SKM-1 (cell line): ENCODE results near the gene GPR68.
A peak's percentile ranks its signal among the peaks of the same experiment; 100 is the strongest.
"Not testable (repeated sequence)": the region's sequence is repeated elsewhere in the genome, so short reads cannot be mapped to it uniquely, and the experiment has no call there.

Source experiments
- DNase-seq: peaks from one replicate; lab custom pipeline; 2025; ENCODE audit not compliant: unreplicated experiment; lab: John Stamatoyannopoulos, UW

Gene GPR68

GRCh38 chr14:91230397-91231035, 14.0 kb downstream of the GPR68 start:
- no peak for DNase-seq

- DNase-seq = peak; percentile 37
These were observed 14.7 kb downstream of the GPR68 start for GRCh38 chr14:91229743-91230200.

DNA sequence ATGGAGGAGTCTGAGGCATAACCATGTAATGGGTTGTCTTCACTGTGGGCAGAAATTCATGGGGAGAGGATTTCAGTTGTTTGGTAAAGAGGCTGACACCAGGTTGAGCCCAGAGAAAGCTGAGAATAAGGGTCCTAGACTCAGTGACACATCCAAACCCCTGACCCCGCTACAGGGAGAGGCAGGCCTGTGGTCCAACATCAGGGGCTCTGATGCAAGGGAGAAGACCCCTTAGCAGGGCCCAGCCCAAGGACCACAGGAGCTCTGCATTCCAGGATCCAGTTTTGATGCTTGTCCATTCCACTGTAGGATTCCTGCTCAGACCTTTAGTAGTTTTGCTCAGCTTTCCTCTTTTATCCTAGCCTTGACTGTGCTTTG, 15.5 kb downstream of the GPR68 start:
- no peak for DNase-seq

DNA sequence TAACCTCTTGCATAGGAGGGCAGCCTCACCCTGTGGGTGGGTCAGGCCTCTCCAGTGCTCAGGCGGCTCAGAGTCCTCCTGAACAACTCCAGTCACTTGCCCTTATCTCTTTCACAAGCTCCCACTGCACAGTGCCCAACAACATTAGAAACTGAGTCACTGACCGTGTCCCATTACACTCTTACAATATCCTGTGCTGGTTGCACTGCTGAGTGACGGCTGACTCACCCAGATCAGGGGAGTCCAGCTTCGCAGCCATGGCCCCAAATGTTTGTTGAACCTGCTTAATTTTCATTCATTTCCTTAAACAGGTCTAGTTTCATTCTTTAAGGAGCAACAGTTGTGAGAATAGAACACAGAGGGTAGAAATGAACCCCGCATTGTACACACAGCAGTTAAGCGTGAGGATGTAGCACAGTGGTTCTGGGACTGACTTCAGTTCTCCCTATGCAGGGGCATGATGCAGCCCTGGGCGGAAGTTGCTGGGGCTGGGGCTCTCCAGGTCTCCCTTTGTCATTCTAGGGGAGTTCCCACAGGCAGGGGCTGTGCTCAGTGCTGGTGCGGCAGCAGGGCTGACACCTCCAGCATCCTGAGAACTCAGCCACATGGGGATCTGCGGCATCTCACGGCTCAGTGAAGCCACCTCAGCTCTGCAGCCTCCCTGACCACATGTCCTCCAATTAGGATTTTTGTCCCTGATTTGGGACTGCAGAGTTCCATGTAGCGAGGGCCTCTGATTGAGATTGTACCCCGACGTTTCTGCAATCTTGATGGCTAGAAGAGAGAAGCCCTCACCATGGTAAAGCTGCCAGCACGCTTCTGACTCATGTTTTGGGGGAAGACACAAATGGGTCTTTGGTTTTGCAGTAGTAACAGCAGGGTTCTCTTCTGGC, 16.1 kb downstream of the GPR68 start:
- no peak for DNase-seq

- no peak for DNase-seq
These were observed 17.3 kb downstream of the GPR68 start for GRCh38 chr14:91227183-91227628.

DNA sequence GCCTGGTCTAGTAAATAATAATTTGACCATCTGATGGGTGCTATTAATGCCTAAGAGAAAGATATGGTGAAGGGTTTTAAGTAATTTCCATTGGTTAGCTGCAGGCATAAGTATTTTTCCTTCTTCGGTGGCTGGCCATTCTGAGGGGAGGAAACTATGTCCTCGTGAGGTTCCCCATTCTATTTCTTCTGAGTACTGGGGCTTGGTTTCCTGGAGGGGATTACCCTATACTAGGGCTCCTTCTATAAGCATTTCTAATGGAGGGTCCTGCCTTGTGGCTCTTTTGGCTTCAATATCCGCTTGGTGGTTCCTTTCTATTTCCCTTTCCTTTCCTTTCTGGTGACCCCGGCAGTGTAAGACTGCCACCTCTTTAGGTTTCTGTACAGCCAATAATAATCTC, 18.1 kb downstream of the GPR68 start:
- not testable (repeated sequence) for DNase-seq

- no peak for DNase-seq
These were observed 19.5 kb downstream of the GPR68 start for GRCh38 chr14:91225025-91225424.

- DNase-seq = no peak
These were observed 21.3 kb downstream of the GPR68 start for GRCh38 chr14:91223028-91223783.

DNA sequence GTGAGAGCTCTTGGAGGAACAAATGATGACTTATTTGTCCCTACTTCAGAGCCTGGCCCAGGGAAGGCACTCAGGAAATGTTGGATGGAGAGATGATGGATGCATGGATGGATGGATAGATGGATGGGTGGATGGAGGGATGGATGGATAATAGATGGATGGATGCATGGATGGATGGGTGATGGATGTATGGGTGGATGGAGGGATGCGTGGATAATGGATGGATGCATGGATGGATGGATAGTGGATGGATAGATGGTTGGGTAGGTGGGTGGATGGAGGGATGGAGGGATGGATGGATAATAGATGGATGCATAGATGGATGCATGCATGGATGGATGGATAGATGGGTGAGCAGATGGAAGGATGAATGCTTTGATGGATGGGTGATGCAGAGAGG, 23.2 kb downstream of the GPR68 start:
- no peak for DNase-seq

DNA sequence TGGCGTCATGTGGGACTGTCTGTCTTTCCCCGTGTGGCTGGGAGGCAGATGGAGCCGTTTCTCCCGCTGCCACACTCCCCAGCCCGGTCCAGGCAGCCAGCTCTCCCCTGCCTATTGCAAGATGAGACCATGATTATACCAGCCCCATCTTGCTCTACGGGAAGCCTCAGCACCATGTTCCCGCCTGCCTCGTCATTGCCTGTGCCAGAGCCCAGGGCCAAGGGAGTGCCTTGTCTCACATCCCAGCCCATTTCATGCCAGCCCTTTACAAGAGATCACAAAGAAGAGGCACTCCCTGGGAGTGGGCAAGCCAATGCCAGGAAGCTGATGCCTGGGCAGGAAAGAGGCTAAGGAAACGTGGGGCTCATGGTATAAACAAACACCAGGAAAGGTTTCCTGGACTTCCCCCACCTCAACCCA, 23.9 kb downstream of the GPR68 start:
- no peak for DNase-seq

DNA sequence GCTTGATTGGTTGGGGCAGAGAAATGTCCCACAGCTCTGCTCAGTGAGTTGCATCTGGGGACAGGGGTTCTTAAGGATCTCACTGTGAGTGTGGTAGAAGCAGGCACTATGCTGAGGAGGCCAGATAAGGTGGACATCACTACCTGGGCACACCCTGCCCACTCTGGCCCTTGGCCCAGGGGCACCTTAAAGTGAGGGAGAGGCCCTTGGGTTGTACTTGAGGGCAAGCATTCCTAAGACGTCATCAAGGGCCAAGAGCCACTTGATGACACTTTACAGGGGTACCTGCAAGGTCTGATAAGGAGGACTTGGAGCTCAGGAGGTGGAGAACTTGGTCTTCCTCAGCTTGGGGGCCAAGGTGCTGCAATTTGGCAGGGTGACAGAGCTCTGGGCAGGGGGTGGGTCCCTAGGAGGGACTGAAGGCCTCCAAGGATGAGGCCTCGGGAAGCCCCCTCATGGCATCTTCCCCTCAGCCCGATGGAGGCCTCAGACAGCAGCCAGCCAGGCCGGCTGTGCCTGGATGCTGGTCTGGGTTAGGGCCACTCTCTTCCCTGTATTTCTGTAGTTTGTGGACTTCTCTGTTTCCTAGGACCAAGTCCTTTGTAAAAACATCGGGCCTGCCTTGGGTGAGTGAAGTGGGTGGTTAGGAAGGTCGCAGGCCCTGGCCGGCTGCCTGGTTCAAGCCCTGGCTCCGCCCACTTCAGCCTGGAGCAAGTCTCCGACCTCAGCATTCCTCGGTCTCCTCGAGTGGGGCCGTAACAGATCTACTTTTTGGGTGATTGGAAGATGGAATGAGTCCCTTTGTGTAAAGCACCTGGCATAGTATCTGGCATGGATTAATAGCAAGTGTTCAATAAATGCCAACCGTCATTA, 24.8 kb downstream of the GPR68 start:
- no peak for DNase-seq

GRCh38 chr14:91218014-91218413, 26.5 kb downstream of the GPR68 start:
- DNase-seq = no peak

GRCh38 chr14:91216731-91217226, 27.7 kb downstream of the GPR68 start:
- DNase-seq = no peak

- DNase-seq = no peak
These were observed 29.1 kb downstream of the GPR68 start for GRCh38 chr14:91215381-91215780.

DNA sequence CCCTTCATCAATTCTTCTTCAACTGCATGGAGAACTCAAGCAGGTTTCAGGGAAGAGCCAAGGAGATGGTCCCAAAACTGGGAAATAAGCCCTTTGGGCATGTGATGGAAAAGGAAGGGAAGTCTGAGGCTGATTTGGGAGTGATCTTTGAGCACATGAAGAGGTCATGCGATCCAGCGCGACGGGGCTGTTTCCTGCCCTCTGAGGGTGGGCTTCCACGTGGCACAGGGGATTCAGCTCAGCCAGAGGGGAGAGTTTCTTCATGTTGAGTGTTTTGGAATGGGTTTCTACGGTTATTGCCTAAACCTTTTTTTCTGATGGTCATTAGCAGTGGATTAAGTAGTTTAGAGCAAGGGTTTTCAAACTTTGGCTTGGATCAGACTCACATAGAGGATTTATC, 30.2 kb downstream of the GPR68 start:
- DNase-seq = no peak

GRCh38 chr14:91211017-91211416, 33.5 kb downstream of the GPR68 start:
- DNase-seq = no peak

- no peak for DNase-seq
These were observed 37.5 kb downstream of the GPR68 start for GRCh38 chr14:91207008-91207407.

GRCh38 chr14:91205459-91205858, 39.0 kb downstream of the GPR68 start:
- no peak for DNase-seq

DNA sequence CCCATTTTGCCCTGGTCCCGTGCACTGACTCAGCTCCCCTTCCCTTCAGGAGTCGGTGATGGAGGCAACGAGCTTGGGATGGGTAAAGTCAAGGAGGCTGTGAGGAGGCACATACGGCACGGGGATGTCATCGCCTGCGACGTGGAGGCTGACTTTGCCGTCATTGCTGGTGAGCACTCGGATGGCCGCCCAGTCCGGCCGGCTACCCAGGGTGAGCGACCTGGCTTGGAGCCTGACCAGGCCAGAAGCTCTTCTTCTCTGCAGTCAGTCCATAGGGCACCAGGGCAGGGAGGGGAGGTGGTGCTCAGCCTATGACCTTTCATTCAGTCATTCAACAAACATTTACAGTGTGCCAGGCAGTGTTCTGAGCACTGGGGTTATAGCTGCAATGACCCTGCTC, 39.8 kb downstream of the GPR68 start:
- no peak for DNase-seq

DNA sequence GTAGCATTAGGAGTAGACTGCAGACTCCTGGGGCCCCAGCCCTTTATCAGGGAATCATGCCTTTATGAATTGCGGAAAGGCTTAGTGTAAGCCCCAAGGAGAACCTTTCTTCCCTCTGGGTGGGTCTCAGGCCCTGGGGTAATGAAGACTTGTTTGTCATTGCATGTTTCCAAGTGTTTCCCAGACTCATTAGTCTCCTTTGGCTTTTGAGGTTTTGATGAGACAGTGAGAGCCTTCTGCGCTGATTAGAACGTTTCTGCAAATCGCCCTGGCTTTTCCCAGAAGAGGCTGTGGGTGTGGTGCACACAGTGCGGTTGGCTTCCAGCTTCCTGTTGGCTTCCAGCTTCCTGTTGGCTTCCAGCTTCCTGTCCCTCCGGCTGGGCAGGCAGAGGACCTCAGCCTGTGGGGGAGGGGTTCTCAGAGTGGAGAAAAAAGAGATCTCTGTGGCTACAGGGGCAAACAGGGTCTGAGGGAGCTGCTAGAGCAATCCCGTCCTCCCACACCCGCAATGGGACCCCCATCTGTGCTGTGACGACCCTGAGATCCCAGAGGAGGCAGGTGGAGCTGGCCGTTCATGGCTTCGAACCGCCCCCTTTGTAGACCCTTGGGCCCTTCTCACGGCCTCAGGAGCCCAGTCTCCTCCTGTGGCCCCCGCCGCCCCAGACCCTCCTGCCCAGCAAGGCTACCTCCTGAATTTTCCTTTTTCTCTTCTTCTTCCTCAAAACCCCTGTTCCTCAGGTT, 42.1 kb downstream of the GPR68 start:
- no peak for DNase-seq
